ENCODE data around the gene CRYZL1.

Gene CRYZL1

GRCh38 chr21:33541105-33541711, 100.3 kb downstream of the CRYZL1 start:
- CTCF ChIA-PET: no interaction called here
- peak overlapping the region; percentile 98 for H3K27ac ChIP-seq
- POLR2A ChIA-PET (ENCODE audit: low non-redundant PET): interaction anchor here (0.7 kb wide), 1 partner anchor 275 kb away, joined by 3 read pairs; the partner anchor contains the start of gene IL10RB
- DNase-seq (ENCODE audit: low spot score): no peak
- TF ChIP-seq CTCF (conservative IDR thresholded peaks at IDR 0.05; ENCODE audit: low read depth): no peak

DNA sequence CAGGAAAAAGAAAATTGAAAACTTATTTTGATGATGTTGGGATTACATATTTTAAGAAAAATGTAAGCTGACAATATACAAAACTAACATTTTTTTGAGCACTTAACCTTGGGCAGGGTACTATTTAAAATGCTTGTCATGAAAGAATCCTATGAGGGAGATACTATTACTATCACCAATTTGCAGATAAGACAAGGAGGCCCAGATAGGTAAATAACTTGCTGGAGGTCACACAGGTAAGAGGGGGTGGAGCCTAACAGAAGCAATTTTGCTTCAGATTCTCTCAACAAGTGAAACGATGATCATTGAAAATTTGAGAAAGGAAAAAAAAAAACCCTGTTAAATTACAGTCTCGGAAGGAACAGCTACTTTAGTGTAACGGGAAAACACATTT, 100.8 kb downstream of the CRYZL1 start:
- no peak for TF ChIP-seq CTCF (conservative IDR thresholded peaks at IDR 0.05; ENCODE audit: low read depth)
- CTCF ChIA-PET: no interaction called here
- H3K27ac ChIP-seq: peak overlapping the region; percentile 98
- DNase-seq (ENCODE audit: low spot score): no peak
- POLR2A ChIA-PET (ENCODE audit: low non-redundant PET): interaction anchor here (0.7 kb wide), 1 partner anchor 275 kb away, joined by 3 read pairs; the partner anchor contains the start of gene IL10RB

DNA sequence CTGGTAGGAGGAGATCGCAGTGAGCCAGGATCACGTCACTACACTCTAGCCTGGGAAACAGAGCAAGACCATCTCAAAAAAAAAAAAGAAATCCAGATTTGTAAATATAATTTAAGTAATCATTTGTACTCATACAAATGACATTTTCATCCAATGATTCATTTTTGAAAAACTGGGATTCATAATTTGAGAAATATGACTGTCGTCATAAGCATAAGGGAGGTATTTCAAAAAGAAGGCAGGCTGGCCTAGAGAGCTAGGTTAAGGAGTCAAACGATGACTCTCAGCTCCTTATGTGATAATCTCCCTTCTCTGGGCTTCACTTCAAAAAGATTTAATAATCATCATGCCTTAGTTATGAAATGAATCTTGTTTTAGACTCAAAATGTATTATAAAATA, 101.9 kb downstream of the CRYZL1 start:
- ChIA-PET POLR2A (ENCODE audit: low non-redundant PET) (no interaction called here), CTCF (no interaction called here)
- TF ChIP-seq CTCF (conservative IDR thresholded peaks at IDR 0.05; ENCODE audit: low read depth): no peak
- no peak overlapping the region for H3K27ac ChIP-seq
- DNase-seq (ENCODE audit: low spot score): no peak

Data from RWPE1 (cell line).